ENCODE measurements around the gene TBP. TPM values are rescaled to one million over a fixed set of nuclear protein-coding genes. Genes with fewer than 3 reads are reported as not detected.
A peak's percentile ranks its signal among the peaks of the same experiment; 100 is the strongest.

TBP gene
- total and polyA plus RNA-seq, 2 of the 13 experiments (the other 11 are each of a cell fraction or from before 2014, with no cell fraction given): 21.7 to 28.1 TPM

DNA sequence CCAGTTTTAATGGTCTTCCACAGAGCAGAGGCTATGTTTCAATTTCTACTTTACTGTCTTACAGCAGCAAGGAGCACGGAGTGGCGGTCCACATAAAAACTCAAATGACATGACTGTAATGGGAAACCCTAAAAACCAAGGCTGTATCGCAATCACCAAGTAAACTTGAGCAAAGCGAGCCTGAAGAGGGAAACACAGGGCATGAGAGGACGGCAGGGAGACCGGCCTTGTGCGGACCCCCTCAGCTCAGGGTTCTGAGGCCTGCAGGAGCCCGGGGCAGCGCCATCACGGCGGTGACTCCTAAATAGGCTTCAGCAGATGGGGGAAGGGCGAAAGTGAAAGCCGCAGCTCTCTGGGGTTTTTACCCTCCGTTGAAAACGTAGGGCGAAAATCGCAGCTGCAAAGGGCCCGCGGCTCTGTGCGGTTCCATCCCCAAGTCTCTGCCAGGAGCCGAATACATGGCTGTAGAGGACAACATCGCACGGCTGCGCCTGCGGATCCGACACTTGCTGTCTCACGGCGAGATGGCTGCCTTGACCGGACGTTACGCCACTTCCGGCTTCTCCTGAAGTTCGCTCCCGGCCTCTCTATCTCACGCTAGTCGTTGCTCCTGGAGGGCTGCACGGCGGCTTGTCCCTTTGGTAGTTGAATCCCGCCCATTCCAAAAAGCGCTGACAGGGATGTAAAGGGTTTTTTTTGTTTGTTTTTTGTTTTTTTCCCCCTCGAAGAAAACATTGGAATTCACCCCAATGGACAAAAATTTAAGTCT lies 1.2 kb upstream of the TBP start, which contains the start of gene PSMB1 (continued):
- TF ChIP-seq, protein P1, sequence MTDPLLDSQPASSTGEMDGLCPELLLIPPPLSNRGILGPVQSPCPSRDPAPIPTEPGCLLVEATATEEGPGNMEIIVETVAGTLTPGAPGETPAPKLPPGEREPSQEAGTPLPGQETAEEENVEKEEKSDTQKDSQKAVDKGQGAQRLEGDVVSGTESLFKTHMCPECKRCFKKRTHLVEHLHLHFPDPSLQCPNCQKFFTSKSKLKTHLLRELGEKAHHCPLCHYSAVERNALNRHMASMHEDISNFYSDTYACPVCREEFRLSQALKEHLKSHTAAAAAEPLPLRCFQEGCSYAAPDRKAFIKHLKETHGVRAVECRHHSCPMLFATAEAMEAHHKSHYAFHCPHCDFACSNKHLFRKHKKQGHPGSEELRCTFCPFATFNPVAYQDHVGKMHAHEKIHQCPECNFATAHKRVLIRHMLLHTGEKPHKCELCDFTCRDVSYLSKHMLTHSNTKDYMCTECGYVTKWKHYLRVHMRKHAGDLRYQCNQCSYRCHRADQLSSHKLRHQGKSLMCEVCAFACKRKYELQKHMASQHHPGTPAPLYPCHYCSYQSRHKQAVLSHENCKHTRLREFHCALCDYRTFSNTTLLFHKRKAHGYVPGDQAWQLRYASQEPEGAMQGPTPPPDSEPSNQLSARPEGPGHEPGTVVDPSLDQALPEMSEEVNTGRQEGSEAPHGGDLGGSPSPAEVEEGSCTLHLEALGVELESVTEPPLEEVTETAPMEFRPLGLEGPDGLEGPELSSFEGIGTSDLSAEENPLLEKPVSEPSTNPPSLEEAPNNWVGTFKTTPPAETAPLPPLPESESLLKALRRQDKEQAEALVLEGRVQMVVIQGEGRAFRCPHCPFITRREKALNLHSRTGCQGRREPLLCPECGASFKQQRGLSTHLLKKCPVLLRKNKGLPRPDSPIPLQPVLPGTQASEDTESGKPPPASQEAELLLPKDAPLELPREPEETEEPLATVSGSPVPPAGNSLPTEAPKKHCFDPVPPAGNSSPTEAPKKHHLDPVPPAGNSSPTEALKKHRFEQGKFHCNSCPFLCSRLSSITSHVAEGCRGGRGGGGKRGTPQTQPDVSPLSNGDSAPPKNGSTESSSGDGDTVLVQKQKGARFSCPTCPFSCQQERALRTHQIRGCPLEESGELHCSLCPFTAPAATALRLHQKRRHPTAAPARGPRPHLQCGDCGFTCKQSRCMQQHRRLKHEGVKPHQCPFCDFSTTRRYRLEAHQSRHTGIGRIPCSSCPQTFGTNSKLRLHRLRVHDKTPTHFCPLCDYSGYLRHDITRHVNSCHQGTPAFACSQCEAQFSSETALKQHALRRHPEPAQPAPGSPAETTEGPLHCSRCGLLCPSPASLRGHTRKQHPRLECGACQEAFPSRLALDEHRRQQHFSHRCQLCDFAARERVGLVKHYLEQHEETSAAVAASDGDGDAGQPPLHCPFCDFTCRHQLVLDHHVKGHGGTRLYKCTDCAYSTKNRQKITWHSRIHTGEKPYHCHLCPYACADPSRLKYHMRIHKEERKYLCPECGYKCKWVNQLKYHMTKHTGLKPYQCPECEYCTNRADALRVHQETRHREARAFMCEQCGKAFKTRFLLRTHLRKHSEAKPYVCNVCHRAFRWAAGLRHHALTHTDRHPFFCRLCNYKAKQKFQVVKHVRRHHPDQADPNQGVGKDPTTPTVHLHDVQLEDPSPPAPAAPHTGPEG (CRISPR knock-in tag; IDR thresholded peaks at IDR 0.05): 0 out of 2 replicates have a peak, but pooled peaks have one; percentile 60
- TF ChIP-seq, protein P2, sequence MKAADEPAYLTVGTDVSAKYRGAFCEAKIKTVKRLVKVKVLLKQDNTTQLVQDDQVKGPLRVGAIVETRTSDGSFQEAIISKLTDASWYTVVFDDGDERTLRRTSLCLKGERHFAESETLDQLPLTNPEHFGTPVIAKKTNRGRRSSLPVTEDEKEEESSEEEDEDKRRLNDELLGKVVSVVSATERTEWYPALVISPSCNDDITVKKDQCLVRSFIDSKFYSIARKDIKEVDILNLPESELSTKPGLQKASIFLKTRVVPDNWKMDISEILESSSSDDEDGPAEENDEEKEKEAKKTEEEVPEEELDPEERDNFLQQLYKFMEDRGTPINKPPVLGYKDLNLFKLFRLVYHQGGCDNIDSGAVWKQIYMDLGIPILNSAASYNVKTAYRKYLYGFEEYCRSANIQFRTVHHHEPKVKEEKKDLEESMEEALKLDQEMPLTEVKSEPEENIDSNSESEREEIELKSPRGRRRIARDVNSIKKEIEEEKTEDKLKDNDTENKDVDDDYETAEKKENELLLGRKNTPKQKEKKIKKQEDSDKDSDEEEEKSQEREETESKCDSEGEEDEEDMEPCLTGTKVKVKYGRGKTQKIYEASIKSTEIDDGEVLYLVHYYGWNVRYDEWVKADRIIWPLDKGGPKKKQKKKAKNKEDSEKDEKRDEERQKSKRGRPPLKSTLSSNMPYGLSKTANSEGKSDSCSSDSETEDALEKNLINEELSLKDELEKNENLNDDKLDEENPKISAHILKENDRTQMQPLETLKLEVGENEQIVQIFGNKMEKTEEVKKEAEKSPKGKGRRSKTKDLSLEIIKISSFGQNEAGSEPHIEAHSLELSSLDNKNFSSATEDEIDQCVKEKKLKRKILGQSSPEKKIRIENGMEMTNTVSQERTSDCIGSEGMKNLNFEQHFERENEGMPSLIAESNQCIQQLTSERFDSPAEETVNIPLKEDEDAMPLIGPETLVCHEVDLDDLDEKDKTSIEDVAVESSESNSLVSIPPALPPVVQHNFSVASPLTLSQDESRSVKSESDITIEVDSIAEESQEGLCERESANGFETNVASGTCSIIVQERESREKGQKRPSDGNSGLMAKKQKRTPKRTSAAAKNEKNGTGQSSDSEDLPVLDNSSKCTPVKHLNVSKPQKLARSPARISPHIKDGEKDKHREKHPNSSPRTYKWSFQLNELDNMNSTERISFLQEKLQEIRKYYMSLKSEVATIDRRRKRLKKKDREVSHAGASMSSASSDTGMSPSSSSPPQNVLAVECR (CRISPR knock-in tag; IDR thresholded peaks at IDR 0.05; ENCODE audit: borderline replicate concordance): peak; percentile 94; the same call in 1 of the 2 replicates
- TF ChIP-seq ELF4 (CRISPR knock-in tag; IDR thresholded peaks at IDR 0.05; ENCODE audit: borderline replicate concordance) (no peak), MZF1 (CRISPR knock-in tag; IDR thresholded peaks at IDR 0.05; ENCODE audit: borderline replicate concordance) (no peak), GPN1 (CRISPR knock-in tag; IDR thresholded peaks at IDR 0.05; ENCODE audit: borderline replicate concordance) (no peak), ZNF253 (CRISPR knock-in tag; IDR thresholded peaks at IDR 0.05; ENCODE audit: borderline replicate concordance) (0 out of 2 replicates have a peak, but pooled peaks have one; percentile 26), ZNF326 (CRISPR knock-in tag; IDR thresholded peaks at IDR 0.05; ENCODE audit: borderline replicate concordance) (no peak), PHF21A (CRISPR knock-in tag; IDR thresholded peaks at IDR 0.05) (no peak), KAT8 (CRISPR knock-in tag; IDR thresholded peaks at IDR 0.05) (peak; percentile 99), XRCC5 (optimal IDR thresholded peaks at IDR 0.05; ENCODE audit: low read length) (peak; percentile 76), EP300 (IDR thresholded peaks at IDR 0.05; ENCODE audit: low read depth in 2 of 2, low read length in 2 of 2) (peak in 1 of 2 experiments; percentile 64; a peak in 2 of 4 replicates), EP300 (CRISPR knock-in tag; IDR thresholded peaks at IDR 0.05; ENCODE audit: borderline replicate concordance) (no peak), ELF3 (CRISPR knock-in tag; IDR thresholded peaks at IDR 0.05) (peak; percentile 63)
- TF ChIP-seq, protein P3, sequence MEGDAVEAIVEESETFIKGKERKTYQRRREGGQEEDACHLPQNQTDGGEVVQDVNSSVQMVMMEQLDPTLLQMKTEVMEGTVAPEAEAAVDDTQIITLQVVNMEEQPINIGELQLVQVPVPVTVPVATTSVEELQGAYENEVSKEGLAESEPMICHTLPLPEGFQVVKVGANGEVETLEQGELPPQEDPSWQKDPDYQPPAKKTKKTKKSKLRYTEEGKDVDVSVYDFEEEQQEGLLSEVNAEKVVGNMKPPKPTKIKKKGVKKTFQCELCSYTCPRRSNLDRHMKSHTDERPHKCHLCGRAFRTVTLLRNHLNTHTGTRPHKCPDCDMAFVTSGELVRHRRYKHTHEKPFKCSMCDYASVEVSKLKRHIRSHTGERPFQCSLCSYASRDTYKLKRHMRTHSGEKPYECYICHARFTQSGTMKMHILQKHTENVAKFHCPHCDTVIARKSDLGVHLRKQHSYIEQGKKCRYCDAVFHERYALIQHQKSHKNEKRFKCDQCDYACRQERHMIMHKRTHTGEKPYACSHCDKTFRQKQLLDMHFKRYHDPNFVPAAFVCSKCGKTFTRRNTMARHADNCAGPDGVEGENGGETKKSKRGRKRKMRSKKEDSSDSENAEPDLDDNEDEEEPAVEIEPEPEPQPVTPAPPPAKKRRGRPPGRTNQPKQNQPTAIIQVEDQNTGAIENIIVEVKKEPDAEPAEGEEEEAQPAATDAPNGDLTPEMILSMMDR (CRISPR knock-in tag; IDR thresholded peaks at IDR 0.05): 0 out of 2 replicates have a peak, but pooled peaks have one; percentile 20
- TF ChIP-seq, protein P4, sequence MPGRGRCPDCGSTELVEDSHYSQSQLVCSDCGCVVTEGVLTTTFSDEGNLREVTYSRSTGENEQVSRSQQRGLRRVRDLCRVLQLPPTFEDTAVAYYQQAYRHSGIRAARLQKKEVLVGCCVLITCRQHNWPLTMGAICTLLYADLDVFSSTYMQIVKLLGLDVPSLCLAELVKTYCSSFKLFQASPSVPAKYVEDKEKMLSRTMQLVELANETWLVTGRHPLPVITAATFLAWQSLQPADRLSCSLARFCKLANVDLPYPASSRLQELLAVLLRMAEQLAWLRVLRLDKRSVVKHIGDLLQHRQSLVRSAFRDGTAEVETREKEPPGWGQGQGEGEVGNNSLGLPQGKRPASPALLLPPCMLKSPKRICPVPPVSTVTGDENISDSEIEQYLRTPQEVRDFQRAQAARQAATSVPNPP (CRISPR knock-in tag; IDR thresholded peaks at IDR 0.05): peak; percentile 68; the same call in 1 of the 2 replicates

Data from HepG2 (cell line).